ENCODE data around the gene MAP4K3. TPM values are rescaled to one million over a fixed set of nuclear protein-coding genes. Genes with fewer than 3 reads are reported as not detected.

MAP4K3 gene
- total RNA-seq, 1 donor from 2014 or later: 16.6 TPM

GRCh38 chr2:39203382-39203781 is 233.7 kb downstream of the MAP4K3 start:
- H3K36me3 Mint-ChIP-seq (ENCODE audit: low read depth): peaks cover 14% of the 10 kb centered on the region
- H3K4me1 Mint-ChIP-seq: peaks cover 24% of the 10 kb centered on the region
- H3K27ac Mint-ChIP-seq: no peak overlapping the region
- peaks cover 23% of the 10 kb centered on the region for H3K9me3 Mint-ChIP-seq
- intact Hi-C loops (cut with micrococcal nuclease): no loop called here
- peaks cover 2% of the 10 kb centered on the region for H3K27me3 Mint-ChIP-seq
- DNase-seq: peak; percentile 66
- H3K4me3 Mint-ChIP-seq: peak overlapping the region; percentile 9

DNA sequence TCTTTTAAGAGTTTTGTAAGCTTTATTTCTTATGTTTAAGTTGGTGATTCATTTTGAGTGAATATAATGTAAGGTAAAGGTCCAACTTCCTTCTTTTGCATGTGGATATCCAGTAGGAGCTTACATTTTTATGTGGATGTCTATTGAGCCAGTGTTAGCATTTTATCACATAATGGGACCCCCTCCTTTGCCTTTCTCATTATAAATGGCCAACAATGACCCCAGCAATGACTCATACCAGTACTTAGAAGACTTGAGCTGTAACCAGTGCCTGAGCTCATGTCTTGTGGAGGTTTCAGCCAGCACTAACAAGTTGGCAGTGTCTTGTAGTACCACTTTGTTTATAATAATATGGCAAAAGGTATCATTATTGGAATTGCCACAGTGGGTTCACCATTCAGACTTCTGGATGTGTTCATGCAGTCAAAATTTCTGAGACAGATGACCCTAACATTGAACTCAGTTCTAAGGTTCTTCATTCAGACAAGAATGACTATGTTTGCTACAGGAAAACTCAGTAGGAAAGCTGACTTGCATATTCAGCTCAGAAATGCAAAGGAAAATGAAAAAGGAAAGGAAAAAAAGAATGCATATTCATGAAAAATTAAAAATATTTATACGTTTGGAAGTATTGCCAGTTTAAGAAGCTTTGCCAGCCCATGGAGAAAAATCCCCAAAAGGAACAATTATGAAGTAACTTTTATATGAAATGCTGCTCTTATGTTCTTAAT is 234.3 kb downstream of the MAP4K3 start:
- Mint-ChIP-seq H3K36me3 (ENCODE audit: low read depth) (peaks cover 14% of the 10 kb centered on the region), H3K4me1 (peaks cover 24% of the 10 kb centered on the region), H3K27me3 (peaks cover 2% of the 10 kb centered on the region), H3K27ac (peak overlapping the region; percentile 66), H3K9me3 (peaks cover 24% of the 10 kb centered on the region), H3K4me3 (peak overlapping the region; percentile 22)
- DNase-seq: no peak
- intact Hi-C loops (cut with micrococcal nuclease): no loop called here

Other genes starting within 250 kb of the MAP4K3 start
- gene CDKL4, start 193.3 kb downstream of the MAP4K3 start, total RNA-seq: not detected in 2 replicates
- 0.14 TPM in 1 of 2 replicates, not detected in the other for gene TMEM178A, start 228.6 kb upstream of the MAP4K3 start, total RNA-seq